ENCODE results near the gene KLHL41. TPM values are rescaled to one million over a fixed set of nuclear protein-coding genes. Genes with fewer than 3 reads are reported as not detected.
A peak's percentile ranks its signal among the peaks of the same experiment; 100 is the strongest.

The KLHL41 gene
- total and polyA plus RNA-seq, 2 of the 13 experiments (the other 11 are each of a cell fraction or from before 2014, with no cell fraction given) = 0.07 to 0.31 TPM

GRCh38 chr2:169479257-169480078 is 30.0 kb upstream of the KLHL41 start, which contains the start of gene BBS5 (continued):
- TF ChIP-seq, protein P1, sequence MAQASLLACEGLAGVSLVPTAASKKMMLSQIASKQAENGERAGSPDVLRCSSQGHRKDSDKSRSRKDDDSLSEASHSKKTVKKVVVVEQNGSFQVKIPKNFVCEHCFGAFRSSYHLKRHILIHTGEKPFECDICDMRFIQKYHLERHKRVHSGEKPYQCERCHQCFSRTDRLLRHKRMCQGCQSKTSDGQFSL (CRISPR knock-in tag; IDR thresholded peaks at IDR 0.05) = no peak
- no peak for TF ChIP-seq ZNF569 (CRISPR knock-in tag; IDR thresholded peaks at IDR 0.05; ENCODE audit: borderline replicate concordance)
- 0 out of 2 replicates have a peak, but pooled peaks have one; percentile 52 for TF ChIP-seq ZNF337 (CRISPR knock-in tag; IDR thresholded peaks at IDR 0.05; ENCODE audit: borderline replicate concordance, low read depth)
- no peak for TF ChIP-seq KDM6A (CRISPR knock-in tag; IDR thresholded peaks at IDR 0.05; ENCODE audit: low read depth)
- no peak for TF ChIP-seq SP1 (IDR thresholded peaks at IDR 0.05)
- TF ChIP-seq SP1 (CRISPR knock-in tag; IDR thresholded peaks at IDR 0.05) = no peak; the same call in 1 of the 2 replicates
- TF ChIP-seq NCOA5 (CRISPR knock-in tag; IDR thresholded peaks at IDR 0.05) = no peak
- TF ChIP-seq ZNF136 (CRISPR knock-in tag; IDR thresholded peaks at IDR 0.05; ENCODE audit: low read depth) = no peak; the same call in 1 of the 2 replicates
- peak; percentile 62; the same call in 1 of the 2 replicates for TF ChIP-seq KDM5A (IDR thresholded peaks at IDR 0.05; ENCODE audit: borderline replicate concordance, low read length)
- TF ChIP-seq MED8 (CRISPR knock-in tag; IDR thresholded peaks at IDR 0.05; ENCODE audit: insufficient replicate concordance) = no peak
- peak; percentile 14; the same call in 1 of the 2 replicates for TF ChIP-seq ZNF646 (CRISPR knock-in tag; IDR thresholded peaks at IDR 0.05)
- no peak for TF ChIP-seq NFE2L2 (IDR thresholded peaks at IDR 0.05; ENCODE audit: low read length)
- TF ChIP-seq, protein P2, sequence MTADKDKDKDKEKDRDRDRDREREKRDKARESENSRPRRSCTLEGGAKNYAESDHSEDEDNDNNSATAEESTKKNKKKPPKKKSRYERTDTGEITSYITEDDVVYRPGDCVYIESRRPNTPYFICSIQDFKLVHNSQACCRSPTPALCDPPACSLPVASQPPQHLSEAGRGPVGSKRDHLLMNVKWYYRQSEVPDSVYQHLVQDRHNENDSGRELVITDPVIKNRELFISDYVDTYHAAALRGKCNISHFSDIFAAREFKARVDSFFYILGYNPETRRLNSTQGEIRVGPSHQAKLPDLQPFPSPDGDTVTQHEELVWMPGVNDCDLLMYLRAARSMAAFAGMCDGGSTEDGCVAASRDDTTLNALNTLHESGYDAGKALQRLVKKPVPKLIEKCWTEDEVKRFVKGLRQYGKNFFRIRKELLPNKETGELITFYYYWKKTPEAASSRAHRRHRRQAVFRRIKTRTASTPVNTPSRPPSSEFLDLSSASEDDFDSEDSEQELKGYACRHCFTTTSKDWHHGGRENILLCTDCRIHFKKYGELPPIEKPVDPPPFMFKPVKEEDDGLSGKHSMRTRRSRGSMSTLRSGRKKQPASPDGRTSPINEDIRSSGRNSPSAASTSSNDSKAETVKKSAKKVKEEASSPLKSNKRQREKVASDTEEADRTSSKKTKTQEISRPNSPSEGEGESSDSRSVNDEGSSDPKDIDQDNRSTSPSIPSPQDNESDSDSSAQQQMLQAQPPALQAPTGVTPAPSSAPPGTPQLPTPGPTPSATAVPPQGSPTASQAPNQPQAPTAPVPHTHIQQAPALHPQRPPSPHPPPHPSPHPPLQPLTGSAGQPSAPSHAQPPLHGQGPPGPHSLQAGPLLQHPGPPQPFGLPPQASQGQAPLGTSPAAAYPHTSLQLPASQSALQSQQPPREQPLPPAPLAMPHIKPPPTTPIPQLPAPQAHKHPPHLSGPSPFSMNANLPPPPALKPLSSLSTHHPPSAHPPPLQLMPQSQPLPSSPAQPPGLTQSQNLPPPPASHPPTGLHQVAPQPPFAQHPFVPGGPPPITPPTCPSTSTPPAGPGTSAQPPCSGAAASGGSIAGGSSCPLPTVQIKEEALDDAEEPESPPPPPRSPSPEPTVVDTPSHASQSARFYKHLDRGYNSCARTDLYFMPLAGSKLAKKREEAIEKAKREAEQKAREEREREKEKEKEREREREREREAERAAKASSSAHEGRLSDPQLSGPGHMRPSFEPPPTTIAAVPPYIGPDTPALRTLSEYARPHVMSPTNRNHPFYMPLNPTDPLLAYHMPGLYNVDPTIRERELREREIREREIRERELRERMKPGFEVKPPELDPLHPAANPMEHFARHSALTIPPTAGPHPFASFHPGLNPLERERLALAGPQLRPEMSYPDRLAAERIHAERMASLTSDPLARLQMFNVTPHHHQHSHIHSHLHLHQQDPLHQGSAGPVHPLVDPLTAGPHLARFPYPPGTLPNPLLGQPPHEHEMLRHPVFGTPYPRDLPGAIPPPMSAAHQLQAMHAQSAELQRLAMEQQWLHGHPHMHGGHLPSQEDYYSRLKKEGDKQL (CRISPR knock-in tag; IDR thresholded peaks at IDR 0.05; ENCODE audit: low read depth) = no peak; the same call in 1 of the 2 replicates
- TF ChIP-seq GZF1 (CRISPR knock-in tag; IDR thresholded peaks at IDR 0.05) = peak; percentile 94; the same call in 1 of the 2 replicates
- no peak for TF ChIP-seq MED13 (CRISPR knock-in tag; IDR thresholded peaks at IDR 0.05)
- TF ChIP-seq TCF7L2 (IDR thresholded peaks at IDR 0.05; ENCODE audit: low read depth, low read length) = no peak
- peak; percentile 89; the same call in 1 of the 2 replicates for TF ChIP-seq MTA1 (CRISPR knock-in tag; IDR thresholded peaks at IDR 0.05; ENCODE audit: borderline replicate concordance)

Data from HepG2 (cell line).